Gastrocnemius medialis (tissue), 4 donors: ENCODE data around the gene SLX9. TPM values are rescaled to one million over a fixed set of nuclear protein-coding genes. Genes with fewer than 3 reads are reported as not detected.

ENCODE experiments used
- ATAC-seq, 2 donors: fragments of 150-250 bp; one replicate each; pipeline ENCODE4 v1.9.1; 2016
- DNase-seq, 2 donors: peaks; one replicate each; pipeline ENCODE4 v3.0.0-alpha.2; 2019
- H3K27ac ChIP-seq, 4 donors: fragments of 200-600 bp; sonication (generic); 1 replicate in 1 of 4; 2 replicates in 3 of 4; pipeline ENCODE4 v1.5.1; 2016 to 2018; ENCODE audit warnings: mild to moderate bottlenecking in 2 of 4, moderate library complexity in 1 of 4
- H3K27me3 ChIP-seq, 3 donors: fragments of 200-600 bp; sonication (generic) in 2 of 3; 1 replicate in 1 of 3; 2 replicates in 2 of 3; pipeline versions ENCODE4 v1.5.1 to v1.6.0; 2016 to 2019; ENCODE audit warnings: mild to moderate bottlenecking in 1 of 3, moderate library complexity in 1 of 3
- H3K36me3 ChIP-seq, 2 donors: fragments of 200-600 bp; sonication (generic) in 1 of 2; one replicate each; pipeline ENCODE4 v1.5.1; 2017 to 2018
- H3K4me1 ChIP-seq, 2 donors: fragments of 200-600 bp; sonication (generic) in 1 of 2; one replicate each; pipeline ENCODE4 v1.5.1; 2016 to 2017; ENCODE audit warnings: mild to moderate bottlenecking in 2 of 2
- H3K4me3 ChIP-seq, 4 donors: fragments of 200-600 bp; sonication (generic) in 3 of 4; 1 replicate in 1 of 4; 2 replicates in 3 of 4; pipeline ENCODE4 v1.5.1; 2016 to 2019; ENCODE audit warnings: mild to moderate bottlenecking in 2 of 4
- H3K9me3 ChIP-seq, 3 donors: fragments of 200-600 bp; sonication (generic) in 2 of 3; 1 replicate in 1 of 3; 2 replicates in 2 of 3; pipeline ENCODE4 v1.5.1; 2016 to 2019
- POLR2A ChIP-seq, 2 donors: fragments of 450-650 bp; IDR thresholded peaks; one replicate each; pipeline ENCODE4 v1.6.1; 2017; ENCODE audit warnings: antibody characterized with exemption in 2 of 2, mild to moderate bottlenecking in 2 of 2, moderate library complexity in 2 of 2
- in situ Hi-C, 4 donors: fragments of 200-750 bp; cut with MboI; loops; one replicate each; pipeline versions ENCODE4 v1.15.0 to v1.8.0; 2017; ENCODE audit warnings: low sequenced_read_pairs in 4 of 4
- intact Hi-C: fragments of 100-400 bp; cut with DNase I; formaldehyde crosslinking; loops from one replicate; pipeline ENCODE4 v1.15.1; 2023; ENCODE audit warnings: low total_unique reads
- total RNA-seq, 4 donors: library from RNA; depleted of rRNA; stranded (reverse); fragments of >200 nt; gene quantifications; one replicate each; pipeline versions ENCODE4 v1.1.0 to v1.2.3, GENCODE V29; 2016
- TF ChIP-seq, protein P1 (sequence below), 5 experiments: fragments of 450-650 bp in 3 of 5; fragments of 200-600 bp in 2 of 5; sonication (generic) in 2 of 5; IDR thresholded peaks in 4 of 5; conservative IDR thresholded peaks in 1 of 5; 1 replicate in 4 of 5; 2 replicates in 1 of 5; pipeline ENCODE4 v1.5.1; 2016 to 2019; ENCODE audit warnings: antibody characterized with exemption in 5 of 5, mild to moderate bottlenecking in 3 of 5, moderate library complexity in 3 of 5

SLX9 gene
- total RNA-seq, 4 donors from 2014 or later: 23.7 to 37.6 (median 25.8) TPM

GRCh38 chr21:44989537-44989886, 49.7 kb downstream of the SLX9 start:
- no peak for ATAC-seq
- in situ Hi-C loops (no loop called here), intact Hi-C loops (no loop called here)
- no peak for DNase-seq
- H3K9me3 ChIP-seq: no peaks in the 10 kb centered on the region
- no peak for TF ChIP-seq POLR2A (IDR thresholded peaks at IDR 0.05)
- TF ChIP-seq, protein P1, sequence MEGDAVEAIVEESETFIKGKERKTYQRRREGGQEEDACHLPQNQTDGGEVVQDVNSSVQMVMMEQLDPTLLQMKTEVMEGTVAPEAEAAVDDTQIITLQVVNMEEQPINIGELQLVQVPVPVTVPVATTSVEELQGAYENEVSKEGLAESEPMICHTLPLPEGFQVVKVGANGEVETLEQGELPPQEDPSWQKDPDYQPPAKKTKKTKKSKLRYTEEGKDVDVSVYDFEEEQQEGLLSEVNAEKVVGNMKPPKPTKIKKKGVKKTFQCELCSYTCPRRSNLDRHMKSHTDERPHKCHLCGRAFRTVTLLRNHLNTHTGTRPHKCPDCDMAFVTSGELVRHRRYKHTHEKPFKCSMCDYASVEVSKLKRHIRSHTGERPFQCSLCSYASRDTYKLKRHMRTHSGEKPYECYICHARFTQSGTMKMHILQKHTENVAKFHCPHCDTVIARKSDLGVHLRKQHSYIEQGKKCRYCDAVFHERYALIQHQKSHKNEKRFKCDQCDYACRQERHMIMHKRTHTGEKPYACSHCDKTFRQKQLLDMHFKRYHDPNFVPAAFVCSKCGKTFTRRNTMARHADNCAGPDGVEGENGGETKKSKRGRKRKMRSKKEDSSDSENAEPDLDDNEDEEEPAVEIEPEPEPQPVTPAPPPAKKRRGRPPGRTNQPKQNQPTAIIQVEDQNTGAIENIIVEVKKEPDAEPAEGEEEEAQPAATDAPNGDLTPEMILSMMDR (IDR thresholded peaks at IDR 0.05 in 4 of 5, conservative IDR thresholded peaks at IDR 0.05 in 1 of 5): no peak
- no peaks in the 10 kb centered on the region for H3K27me3 ChIP-seq
- no peak overlapping the region for H3K4me3 ChIP-seq
- H3K27ac ChIP-seq: no peak overlapping the region
- H3K4me1 ChIP-seq: peaks cover 5 to 10% of the 10 kb centered on the region in 2 donors
- no peaks in the 10 kb centered on the region for H3K36me3 ChIP-seq

GRCh38 chr21:44989943-44990780, 50.3 kb downstream of the SLX9 start:
- Histone ChIP-seq H3K27ac (no peak overlapping the region), H3K27me3 (no peaks in the 10 kb centered on the region), H3K4me3 (no peak overlapping the region), H3K36me3 (no peaks in the 10 kb centered on the region), H3K9me3 (no peaks in the 10 kb centered on the region), H3K4me1 (peaks cover 11 to 12% of the 10 kb centered on the region in 2 donors)
- in situ Hi-C loops (no loop called here), intact Hi-C loops (no loop called here)
- no peak for DNase-seq
- TF ChIP-seq, protein P1 (IDR thresholded peaks at IDR 0.05 in 4 of 5, conservative IDR thresholded peaks at IDR 0.05 in 1 of 5): no peak
- no peak for TF ChIP-seq POLR2A (IDR thresholded peaks at IDR 0.05)
- no peak for ATAC-seq

- no peak for DNase-seq
- H3K27ac ChIP-seq: no peak overlapping the region
- intact Hi-C loops: no loop called here
Measured at GRCh38 chr21:44990921-44991320, 51.1 kb downstream of the SLX9 start.

DNA sequence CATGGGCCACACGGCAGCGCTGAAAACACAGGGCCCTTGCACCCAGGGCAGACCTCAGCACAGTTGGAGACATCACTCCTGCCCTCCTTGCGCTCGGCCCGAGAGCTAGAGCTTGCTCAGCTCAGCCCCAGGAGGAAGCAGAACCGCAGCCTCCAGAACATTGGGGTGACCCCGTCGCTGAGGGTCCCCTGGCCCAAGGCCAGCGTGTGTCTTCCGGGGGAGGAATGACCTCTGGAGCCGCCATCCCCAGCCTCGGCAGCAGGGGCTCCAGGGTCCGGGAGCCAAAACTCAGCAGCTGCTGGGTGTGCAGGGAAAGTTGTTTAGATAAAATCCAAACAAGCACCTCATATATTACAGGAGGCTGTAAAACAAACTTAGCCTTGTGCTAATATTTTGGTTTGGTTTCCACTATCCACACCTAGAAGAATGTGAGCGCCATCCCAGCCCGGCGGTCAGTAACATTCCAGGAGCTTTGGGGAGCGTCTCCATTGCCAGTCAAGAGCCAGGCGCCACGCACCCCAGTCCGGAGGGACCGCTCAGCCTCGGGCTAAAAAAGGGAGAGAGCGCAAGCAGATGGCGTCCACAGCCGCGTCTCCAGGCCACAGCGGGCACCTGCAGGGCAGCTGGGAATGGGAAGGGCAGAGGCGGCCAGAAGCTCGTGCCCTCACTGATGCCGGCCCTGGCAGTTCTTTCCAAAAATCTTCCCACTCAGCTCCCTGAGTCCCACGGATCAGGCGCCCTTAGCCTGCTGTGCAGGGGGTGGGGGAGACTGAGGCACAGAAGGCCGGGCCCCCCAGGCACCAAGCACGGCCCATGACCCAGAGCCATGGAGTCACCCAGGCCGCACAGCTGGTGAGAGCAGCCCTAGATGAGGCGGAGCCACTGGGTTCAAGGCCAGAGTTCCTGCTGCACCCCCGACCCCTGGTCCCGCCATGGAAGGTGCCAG, 52.0 kb downstream of the SLX9 start:
- in situ Hi-C loops: no loop called here
- intact Hi-C loops: no loop called here
- DNase-seq (no peak), ATAC-seq (no peak)
- no peaks in the 10 kb centered on the region for H3K27me3 ChIP-seq
- TF ChIP-seq, protein P1 (IDR thresholded peaks at IDR 0.05 in 4 of 5, conservative IDR thresholded peaks at IDR 0.05 in 1 of 5): no peak
- no peak for TF ChIP-seq POLR2A (IDR thresholded peaks at IDR 0.05)
- H3K4me1 ChIP-seq: peaks cover 13 to 14% of the 10 kb centered on the region in 2 donors
- no peaks in the 10 kb centered on the region for H3K36me3 ChIP-seq
- no peak overlapping the region for H3K27ac ChIP-seq
- no peak overlapping the region for H3K4me3 ChIP-seq
- H3K9me3 ChIP-seq: no peaks in the 10 kb centered on the region

More at GRCh38 chr21:44990921-44991320, 51.1 kb downstream of the SLX9 start:
- H3K9me3 ChIP-seq: no peaks in the 10 kb centered on the region
- no peaks in the 10 kb centered on the region for H3K36me3 ChIP-seq
- H3K4me3 ChIP-seq: no peak overlapping the region
- H3K27me3 ChIP-seq: no peaks in the 10 kb centered on the region
- ATAC-seq: no peak
- TF ChIP-seq POLR2A (IDR thresholded peaks at IDR 0.05): no peak
- TF ChIP-seq, protein P1 (IDR thresholded peaks at IDR 0.05 in 4 of 5, conservative IDR thresholded peaks at IDR 0.05 in 1 of 5): no peak
- in situ Hi-C loops: no loop called here
- H3K4me1 ChIP-seq: peaks cover 13 to 14% of the 10 kb centered on the region in 2 donors
